ENCODE measurements around the gene PLPP1.
"Not testable (repeated sequence)": the region's sequence is repeated elsewhere in the genome, so short reads cannot be mapped to it uniquely, and the experiment has no call there.

- not testable (repeated sequence) for TF ChIP-seq CTCF, EZH2phosphoT487, EZH2 (IDR thresholded peaks at IDR 0.05)
These were observed 2.6 kb upstream of the PLPP1 start for GRCh38 chr5:55537315-55537714.
